Glutamatergic neuron (in vitro differentiated cells): ENCODE data around the gene AP4E1. TPM values are rescaled to one million over a fixed set of nuclear protein-coding genes. Genes with fewer than 3 reads are reported as not detected.
"Not testable (repeated sequence)": the region's sequence is repeated elsewhere in the genome, so short reads cannot be mapped to it uniquely, and the experiment has no call there.

Experiments
- DNase-seq: peaks from one replicate; pipeline ENCODE4 v3.0.0; 2022
- H3K27ac Mint-ChIP-seq: one replicate; pipeline ENCODE4 v1.8.0; 2020; ENCODE audit warnings: mild to moderate bottlenecking, mixed read lengths, inconsistent platforms; ENCODE audit not compliant: unreplicated experiment
- H3K27me3 Mint-ChIP-seq: one replicate; pipeline ENCODE4 v1.8.0; 2020; ENCODE audit warnings: mild to moderate bottlenecking, moderate library complexity, mixed read lengths, inconsistent platforms; ENCODE audit not compliant: unreplicated experiment
- H3K36me3 Mint-ChIP-seq: one replicate; pipeline ENCODE4 v1.8.0; 2020; ENCODE audit warnings: mild to moderate bottlenecking, mixed read lengths, inconsistent platforms; ENCODE audit not compliant: unreplicated experiment
- H3K4me1 Mint-ChIP-seq: one replicate; pipeline ENCODE4 v1.8.0; 2020; ENCODE audit warnings: mild to moderate bottlenecking, low read depth, mixed read lengths, inconsistent platforms; ENCODE audit not compliant: unreplicated experiment
- H3K4me3 Mint-ChIP-seq: one replicate; pipeline ENCODE4 v1.8.0; 2020; ENCODE audit warnings: mild to moderate bottlenecking, mixed read lengths, inconsistent platforms; ENCODE audit not compliant: unreplicated experiment
- H3K9me3 Mint-ChIP-seq: one replicate; pipeline ENCODE4 v1.8.0; 2020; ENCODE audit warnings: mild to moderate bottlenecking, moderate library complexity, mixed read lengths, inconsistent platforms; ENCODE audit not compliant: unreplicated experiment
- total RNA-seq: library from RNA; stranded (reverse); fragmentation: NEBNext Ultra II Directional; extraction: Animal tissue kit (Norgen Biotek cat#: 25700); gene quantifications from one replicate; pipeline ENCODE4 v1.2.1, GENCODE V29; 2021; ENCODE audit not compliant: unreplicated experiment
- TF ChIP-seq, protein P1 (sequence below): fragments of 200-600 bp; sonication (generic); IDR thresholded peaks from one replicate; pipeline ENCODE4 v1.5.0; 2021; ENCODE audit not compliant: partially characterized antibody, unreplicated experiment

The AP4E1 gene
- total RNA-seq, 1 donor from 2014 or later: 15.9 TPM

GRCh38 chr15:50888054-50888453, 20.4 kb upstream of the AP4E1 start:
- no peak for DNase-seq
- no peaks in the 10 kb centered on the region for H3K27me3 Mint-ChIP-seq
- TF ChIP-seq, protein P1, sequence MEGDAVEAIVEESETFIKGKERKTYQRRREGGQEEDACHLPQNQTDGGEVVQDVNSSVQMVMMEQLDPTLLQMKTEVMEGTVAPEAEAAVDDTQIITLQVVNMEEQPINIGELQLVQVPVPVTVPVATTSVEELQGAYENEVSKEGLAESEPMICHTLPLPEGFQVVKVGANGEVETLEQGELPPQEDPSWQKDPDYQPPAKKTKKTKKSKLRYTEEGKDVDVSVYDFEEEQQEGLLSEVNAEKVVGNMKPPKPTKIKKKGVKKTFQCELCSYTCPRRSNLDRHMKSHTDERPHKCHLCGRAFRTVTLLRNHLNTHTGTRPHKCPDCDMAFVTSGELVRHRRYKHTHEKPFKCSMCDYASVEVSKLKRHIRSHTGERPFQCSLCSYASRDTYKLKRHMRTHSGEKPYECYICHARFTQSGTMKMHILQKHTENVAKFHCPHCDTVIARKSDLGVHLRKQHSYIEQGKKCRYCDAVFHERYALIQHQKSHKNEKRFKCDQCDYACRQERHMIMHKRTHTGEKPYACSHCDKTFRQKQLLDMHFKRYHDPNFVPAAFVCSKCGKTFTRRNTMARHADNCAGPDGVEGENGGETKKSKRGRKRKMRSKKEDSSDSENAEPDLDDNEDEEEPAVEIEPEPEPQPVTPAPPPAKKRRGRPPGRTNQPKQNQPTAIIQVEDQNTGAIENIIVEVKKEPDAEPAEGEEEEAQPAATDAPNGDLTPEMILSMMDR: no peak
- H3K9me3 Mint-ChIP-seq: no peaks in the 10 kb centered on the region
- no peak overlapping the region for H3K27ac Mint-ChIP-seq
- H3K4me3 Mint-ChIP-seq: no peak overlapping the region
- no peaks in the 10 kb centered on the region for H3K4me1 Mint-ChIP-seq
- no peaks in the 10 kb centered on the region for H3K36me3 Mint-ChIP-seq

GRCh38 chr15:50889589-50889988, 18.9 kb upstream of the AP4E1 start:
- no peak overlapping the region for H3K27ac Mint-ChIP-seq
- no peak overlapping the region for H3K4me3 Mint-ChIP-seq
- no peak for DNase-seq
- no peaks in the 10 kb centered on the region for H3K27me3 Mint-ChIP-seq
- H3K9me3 Mint-ChIP-seq: no peaks in the 10 kb centered on the region
- H3K36me3 Mint-ChIP-seq: peaks cover 9% of the 10 kb centered on the region
- TF ChIP-seq, protein P1: no peak
- H3K4me1 Mint-ChIP-seq: no peaks in the 10 kb centered on the region

DNA sequence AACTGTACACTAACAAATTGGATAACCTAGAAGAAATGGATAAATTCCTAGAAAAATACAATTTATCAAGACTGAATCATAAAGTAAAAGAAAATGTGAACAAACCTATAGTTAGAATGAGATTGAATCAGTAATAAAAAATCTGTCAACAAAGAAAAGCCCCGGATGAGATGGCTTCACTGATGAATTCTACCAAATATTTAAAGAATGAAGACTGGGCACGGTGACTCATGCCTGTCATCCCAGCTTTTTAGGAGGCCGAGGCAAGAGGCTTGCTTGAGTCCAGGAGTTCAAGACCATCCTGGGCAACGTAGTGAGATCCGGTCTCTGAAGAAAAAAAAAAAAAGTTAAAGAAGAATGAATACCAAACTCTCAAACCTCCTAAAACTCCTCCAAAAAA, 17.7 kb upstream of the AP4E1 start:
- no peaks in the 10 kb centered on the region for H3K9me3 Mint-ChIP-seq
- no peak overlapping the region for H3K4me3 Mint-ChIP-seq
- H3K27ac Mint-ChIP-seq: no peak overlapping the region
- no peak for DNase-seq
- H3K36me3 Mint-ChIP-seq: peaks cover 9% of the 10 kb centered on the region
- H3K4me1 Mint-ChIP-seq: no peaks in the 10 kb centered on the region
- peaks cover 2% of the 10 kb centered on the region for H3K27me3 Mint-ChIP-seq
- TF ChIP-seq, protein P1: no peak

- TF ChIP-seq, protein P1: no peak
- Mint-ChIP-seq H3K4me1 (no peaks in the 10 kb centered on the region), H3K4me3 (no peak overlapping the region), H3K36me3 (peaks cover 9% of the 10 kb centered on the region), H3K27me3 (peaks cover 2% of the 10 kb centered on the region), H3K9me3 (no peaks in the 10 kb centered on the region), H3K27ac (no peak overlapping the region)
- no peak for DNase-seq
Observed at GRCh38 chr15:50891159-50891558, 17.3 kb upstream of the AP4E1 start.

GRCh38 chr15:50893976-50894375, 14.5 kb upstream of the AP4E1 start:
- TF ChIP-seq, protein P1: no peak
- DNase-seq: no peak
- Mint-ChIP-seq H3K9me3 (no peaks in the 10 kb centered on the region), H3K27me3 (peaks cover 2% of the 10 kb centered on the region), H3K4me1 (no peaks in the 10 kb centered on the region), H3K4me3 (no peak overlapping the region), H3K27ac (no peak overlapping the region), H3K36me3 (peaks cover 9% of the 10 kb centered on the region)

- not testable (repeated sequence) for H3K9me3 Mint-ChIP-seq, H3K27ac Mint-ChIP-seq, H3K4me3 Mint-ChIP-seq, H3K36me3 Mint-ChIP-seq, H3K4me1 Mint-ChIP-seq, DNase-seq, H3K27me3 Mint-ChIP-seq
Observed at GRCh38 chr15:50901390-50901789, 7.1 kb upstream of the AP4E1 start.
